NCI-H1694 (cell line): ENCODE data around the gene SIX1.

Experiments
- DNase-seq: peaks from one replicate; lab custom pipeline; 2025; lab: John Stamatoyannopoulos, UW

The SIX1 gene

DNA sequence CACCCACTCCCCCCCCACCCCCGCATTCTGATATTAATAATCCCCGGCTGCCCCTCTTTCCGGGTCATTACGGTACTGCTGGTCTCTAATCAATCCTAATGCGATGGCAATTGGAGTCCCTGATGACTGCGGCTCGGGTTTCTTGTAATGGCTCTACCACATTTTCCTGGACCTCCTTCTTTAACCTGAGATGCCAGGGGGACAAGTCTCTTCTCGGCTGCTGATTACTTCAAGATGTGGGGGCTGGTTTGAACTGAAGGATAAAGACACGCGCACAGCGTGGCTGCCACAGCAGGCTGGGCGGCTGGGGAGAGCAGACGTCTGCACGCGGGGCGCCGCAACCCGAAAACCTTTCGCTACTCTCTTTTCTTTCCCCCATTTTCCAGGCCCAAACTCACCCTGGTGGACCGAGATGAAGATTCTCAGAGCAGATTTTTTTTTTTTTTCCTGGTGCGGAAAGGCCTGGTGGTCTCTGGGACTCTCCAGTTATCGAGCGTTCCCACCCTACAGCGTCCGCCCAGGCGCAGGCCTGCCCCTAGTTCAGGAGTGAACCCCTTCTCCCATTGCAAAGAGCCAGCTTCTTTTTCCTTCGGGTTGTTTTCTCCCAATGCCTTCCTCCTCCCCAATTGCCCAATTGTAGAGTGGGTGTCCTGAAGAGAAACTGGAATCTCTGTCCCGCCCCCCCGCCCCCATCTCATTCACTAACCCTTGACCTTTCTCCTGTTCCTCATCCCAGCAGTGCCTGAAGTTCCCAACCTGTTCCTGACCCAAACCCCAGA, 6.0 kb upstream of the SIX1 start:
- DNase-seq: no peak

DNA sequence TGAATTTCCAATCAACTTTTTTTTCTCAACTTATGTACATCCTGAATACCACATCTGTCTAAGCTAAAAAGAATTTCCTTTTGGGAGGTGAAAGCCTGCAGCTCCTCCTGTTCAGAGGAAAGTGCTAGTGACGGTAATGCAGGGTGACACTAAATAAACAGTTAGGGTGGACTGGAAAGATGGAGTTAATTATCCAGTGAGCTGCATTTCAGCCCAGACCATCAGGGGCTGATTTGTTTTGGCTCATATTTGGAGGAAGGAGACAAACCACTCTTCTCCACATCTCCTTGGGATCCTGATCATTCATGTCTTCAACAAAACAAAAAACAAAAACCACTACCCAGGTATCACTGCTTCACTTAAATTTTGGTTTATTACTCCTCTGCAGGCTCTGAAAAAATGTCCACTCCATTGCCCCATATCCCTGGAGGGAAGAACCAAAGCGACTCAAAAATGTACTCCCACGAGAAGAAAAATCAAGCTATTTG, 5.1 kb upstream of the SIX1 start:
- no peak for DNase-seq

DNA sequence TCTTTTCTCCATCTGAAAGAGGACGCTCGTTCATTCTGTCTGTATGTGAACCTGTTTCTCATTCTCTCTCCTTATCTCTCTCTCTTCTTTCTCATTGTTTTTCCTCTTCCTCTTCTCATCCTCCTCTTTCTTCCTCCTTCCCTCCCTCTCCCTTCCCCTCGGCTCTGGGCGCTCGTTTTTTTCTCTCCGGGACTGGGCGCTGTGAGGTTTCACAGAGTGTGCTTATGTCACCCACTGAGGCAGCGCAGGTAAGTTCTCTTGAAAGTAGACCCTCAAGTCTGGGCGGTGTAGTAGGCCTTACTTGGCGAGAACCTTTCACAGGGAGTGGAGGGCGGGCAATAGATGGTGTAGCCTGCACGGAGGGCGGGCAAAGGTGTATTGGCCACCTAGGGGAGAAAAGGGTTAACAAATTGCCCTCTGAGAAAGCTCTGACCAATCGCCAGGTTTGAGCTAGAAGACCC, 4.5 kb upstream of the SIX1 start:
- DNase-seq: no peak

DNA sequence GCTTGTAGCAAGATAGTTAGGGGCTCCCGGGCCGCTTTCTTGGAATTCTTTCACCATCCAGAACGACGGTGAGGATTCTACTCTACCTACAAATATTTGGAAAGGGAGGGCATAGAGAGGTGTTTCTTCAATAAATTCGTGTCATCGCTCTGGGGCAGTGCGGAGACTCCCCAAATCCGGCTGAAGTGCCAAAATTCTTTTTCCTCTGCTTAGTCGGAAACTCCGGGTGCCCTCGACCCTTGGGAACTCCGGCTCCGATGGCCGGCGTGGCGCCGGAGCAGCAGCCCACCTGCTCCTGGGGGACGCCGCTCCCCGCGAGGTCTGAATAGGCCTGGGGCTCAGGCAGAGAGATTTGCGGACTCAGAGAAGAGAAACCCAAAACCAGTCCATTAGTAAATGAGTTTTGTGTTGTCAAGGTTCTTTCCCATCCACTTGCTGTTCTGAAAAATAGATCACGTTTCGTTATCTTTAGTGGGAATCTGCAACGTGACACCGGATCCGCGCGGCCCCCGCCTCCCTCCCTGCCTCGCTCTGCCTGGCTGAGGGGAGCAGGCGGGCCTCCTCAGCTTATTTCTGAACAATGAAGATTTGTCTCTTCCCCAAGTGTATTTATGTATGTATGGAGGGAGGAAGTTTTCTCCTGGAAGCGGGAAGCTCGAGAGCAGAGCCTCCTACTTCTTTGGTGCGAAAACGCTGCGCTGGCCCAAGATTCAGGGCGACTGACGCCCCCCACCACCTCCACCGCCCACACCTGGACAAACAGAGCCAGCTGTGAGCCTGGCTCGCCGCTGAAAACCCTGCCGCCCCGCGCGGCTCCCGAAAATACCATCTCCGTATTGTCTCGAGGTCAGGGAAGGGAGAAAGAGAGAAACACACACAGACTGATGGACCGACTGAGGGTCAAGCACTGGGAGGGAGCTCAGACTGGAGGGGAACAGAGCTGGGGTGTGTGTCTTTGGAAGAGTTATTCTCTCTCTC, 3.7 kb upstream of the SIX1 start:
- DNase-seq: no peak

DNA sequence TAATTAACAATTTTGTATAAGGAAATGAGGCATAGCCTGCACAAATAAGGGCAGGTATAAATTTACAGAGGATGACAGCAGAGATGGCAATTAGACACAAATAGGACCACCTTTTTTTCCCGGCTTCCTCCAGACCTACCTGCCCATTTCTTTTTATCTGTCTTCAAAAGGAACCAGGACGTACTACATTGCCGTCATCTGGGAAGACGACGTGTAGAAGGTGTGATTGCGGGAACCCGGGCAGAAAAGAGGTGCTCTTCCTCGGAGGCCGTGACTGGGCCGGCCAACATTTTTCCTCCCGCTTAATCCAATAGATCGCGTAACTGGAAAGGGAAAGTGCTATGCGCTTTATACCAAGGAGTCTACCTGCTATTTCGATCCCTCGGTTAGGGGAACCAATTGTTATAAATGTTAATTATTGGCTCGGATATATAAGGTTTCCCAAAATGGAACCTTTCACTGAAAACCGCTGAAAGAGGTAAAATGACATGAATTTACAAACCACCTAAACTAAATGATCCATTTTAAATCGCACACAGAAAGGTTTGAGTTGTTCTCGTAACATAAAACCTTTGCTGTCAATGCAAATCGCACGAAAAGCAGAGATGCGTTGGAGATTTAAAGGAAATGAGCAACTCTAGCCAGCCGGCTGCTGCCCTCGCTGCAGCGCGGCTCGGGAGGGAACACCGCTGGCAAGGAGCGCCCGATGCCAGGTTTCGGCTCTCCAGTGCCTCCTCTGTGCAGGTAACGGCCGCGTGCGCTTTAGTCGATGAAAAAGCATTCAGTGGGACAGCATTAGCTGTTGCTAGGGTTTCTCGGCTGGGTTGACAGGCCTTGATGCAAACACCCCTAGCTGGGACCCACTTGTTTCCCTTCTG, 2.8 kb upstream of the SIX1 start:
- no peak for DNase-seq

DNA sequence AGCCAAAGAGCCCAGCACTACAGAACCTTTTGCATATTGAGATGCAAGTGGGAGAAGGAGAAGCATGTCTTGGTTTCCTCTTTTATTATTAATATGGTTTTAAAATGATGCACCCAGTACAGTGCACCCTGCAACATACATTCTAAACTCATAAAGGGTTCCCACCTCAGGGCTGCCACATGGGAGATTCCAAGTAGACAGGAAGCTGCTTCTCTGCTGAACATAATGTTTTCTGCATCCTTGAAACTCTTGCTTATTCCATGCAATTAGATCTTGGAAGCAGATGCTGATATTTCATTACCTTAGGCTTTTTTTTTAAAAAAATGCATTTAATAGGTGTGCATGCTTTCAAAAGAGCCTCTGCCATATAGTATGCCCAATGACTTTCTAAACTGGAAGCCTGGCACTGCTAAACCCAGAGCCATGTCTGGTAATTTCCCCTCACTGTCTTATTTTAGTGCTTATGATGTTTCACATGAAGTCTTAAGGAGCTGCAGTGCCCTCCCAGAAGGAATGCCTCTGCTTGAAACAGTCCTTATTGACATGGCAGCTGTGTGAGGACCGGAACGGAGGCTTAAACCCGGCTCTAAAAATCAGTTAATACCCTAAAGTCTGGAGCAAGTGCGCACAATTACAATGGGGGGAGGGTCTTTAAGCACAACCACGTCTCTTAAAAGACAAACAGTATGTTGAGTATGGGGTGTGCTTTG, 2.0 kb upstream of the SIX1 start:
- DNase-seq: no peak

DNA sequence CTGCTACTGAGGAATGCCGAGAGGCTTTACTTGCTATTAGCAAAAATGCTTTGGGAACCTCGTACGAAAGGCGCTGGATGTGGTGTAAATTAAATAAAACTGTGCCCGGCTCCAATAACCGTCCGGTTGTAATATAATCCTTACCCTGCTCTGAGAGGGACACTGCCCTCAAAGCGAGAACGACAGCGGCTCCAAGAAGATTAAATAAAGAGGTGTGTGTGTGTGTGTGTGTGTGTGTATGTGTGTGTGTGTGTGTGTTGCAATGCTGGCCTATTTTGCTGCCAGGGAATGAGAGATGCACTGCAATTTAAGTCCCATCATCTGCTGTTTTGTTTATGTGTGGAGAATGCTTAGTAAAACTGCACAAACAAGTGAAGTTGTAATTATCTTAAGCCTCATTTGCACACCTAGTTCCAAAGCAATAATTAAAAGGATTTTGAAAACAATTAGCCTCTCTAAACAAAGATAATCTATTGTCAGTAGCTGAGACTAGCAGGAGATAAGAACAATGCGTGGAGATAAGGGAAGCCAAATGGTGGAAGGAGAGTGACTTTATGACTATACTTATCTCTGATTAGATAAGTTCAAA, 1.2 kb upstream of the SIX1 start:
- DNase-seq: no peak

DNA sequence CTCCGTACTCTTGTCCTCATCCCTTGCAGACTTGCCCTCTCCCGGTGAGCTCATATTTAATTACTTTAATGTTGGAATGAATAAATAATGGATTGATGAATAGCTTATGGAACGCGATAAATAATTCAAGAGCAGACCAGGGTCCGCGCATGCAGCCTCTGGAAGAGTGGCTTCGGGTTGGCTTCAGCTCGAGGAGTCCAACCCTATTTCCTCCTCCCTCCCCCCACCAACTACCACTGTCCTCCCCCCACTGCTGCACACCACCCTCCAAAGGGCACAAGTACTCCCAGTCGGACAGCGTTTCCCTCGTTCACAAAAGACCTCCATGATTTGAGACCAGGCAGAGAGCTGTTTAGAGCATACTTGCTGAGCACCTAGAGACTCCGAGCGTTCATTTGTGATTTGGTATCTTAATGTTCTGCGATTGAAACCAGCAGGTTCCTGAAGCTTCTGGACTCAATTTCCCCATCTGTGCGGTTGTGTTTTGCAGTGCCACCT, 647 bp upstream of the SIX1 start:
- no peak for DNase-seq

DNA sequence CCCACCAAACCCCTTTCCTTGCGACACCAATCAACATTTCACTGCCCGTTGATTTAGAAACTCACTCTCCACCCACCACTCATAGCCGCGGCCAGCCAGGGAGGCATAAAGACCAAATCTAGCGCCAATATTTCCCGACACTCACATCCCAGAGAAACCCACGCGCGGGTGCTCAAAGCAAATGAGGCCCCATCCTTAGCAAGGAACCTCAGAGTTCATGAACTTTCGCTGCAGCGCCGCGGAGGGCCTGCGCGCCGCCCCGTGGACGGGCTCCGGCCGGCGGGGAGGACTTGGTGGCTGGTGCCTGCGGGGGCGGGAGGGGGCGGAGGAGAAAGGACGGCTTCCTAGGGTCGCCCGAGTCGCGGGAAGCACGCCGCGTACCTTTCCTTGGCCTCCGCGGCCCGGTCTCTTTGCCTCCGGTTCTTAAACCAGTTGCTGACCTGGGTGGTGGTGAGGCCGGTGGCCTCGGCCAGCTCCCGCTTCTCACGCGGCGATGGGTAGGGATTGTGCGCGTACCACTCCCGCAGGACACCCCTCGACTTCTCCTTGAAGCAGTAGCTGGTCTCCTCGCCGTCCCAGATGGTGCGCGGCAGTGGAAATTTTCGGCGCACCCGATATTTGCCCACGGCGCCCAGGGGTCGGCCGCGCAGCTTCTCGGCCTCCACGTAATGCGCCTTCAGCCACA, 886 bp downstream of the SIX1 start:
- DNase-seq: no peak

DNA sequence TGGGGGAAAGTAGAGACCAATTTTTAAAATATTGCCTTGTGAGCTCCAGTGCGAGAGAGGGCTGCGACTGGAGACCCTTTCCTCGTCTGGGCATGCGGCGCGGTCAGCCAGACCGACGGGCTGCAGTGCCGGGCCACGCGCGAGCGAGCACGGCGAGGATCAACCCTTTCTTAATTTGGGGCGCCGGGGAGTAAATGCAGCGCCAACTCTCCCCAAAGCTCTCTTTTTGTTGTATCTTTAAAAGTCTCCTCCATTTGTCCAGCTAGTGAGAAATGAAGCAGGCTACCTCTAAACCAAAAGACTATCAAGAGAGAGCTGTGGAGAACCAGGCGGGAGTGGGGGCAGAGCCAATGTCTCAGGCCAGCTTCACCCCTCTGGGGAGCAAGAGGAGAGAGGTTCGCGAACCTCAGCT, 1.4 kb downstream of the SIX1 start:
- DNase-seq: no peak

DNA sequence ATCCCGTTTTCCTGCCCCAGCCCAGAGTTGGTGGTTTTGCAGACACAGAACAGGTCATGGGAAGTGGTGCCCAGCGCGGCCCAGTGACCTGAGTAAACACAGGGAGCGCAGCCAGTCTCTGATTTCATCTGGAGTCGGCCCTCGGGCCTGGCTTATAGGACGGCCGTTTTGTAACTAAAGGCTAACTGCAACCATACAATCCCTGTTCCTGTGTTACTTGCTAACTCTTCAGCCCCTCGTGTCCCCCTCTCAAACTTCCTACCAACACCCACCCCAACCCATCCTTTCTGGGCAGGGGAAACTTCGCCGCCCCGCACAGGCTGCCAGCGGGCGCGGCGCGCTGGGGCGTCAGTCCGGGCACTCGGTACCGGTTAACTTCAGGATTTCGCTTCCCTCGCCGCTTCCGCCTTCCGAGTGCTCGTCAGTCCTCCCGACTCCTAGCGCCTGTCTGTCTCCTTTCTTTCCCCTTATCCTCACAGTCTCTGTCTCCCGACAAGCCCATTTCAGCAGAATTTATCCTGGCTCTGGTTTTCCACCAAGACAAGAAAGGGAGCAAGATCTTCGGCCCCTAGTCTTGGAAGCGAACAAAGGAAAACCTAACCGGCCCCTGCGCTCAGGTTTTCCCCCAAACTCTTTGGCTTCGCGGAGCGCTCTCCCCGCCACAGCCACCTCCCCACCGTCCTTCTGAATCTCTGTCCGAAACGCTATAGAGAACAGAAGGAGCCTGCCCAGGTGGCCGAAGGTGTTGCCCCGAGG, 2.0 kb downstream of the SIX1 start:
- DNase-seq: no peak

DNA sequence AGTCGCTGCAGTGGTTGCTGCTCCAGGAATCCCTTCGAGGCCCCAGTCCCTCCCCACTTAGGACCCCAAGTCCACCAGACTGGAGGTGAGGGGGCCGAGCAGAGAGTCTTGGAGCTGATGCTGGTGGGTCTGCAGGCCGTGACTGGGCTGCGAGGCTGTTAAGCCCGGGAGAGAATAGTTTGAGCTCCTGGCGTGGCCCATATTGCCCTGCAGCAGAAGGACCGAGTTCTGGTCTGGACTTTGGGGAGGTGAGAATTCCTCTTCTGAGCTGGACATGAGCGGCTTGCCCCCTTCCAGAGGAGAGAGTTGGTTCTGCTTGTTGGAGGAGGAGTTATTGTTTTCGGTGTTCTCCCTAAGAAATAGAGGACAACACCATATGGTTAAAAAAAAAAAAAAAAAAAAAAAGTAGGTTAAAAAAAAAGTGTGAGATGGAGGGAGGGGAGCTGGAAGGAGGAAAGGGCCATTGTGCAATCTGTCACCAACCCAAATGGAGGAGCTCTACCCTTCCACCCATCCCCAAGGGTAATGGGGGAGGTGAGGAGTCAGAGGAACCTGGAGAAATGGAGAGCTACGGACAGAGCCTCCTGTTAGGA, 3.0 kb downstream of the SIX1 start:
- peak; percentile 60 for DNase-seq

DNA sequence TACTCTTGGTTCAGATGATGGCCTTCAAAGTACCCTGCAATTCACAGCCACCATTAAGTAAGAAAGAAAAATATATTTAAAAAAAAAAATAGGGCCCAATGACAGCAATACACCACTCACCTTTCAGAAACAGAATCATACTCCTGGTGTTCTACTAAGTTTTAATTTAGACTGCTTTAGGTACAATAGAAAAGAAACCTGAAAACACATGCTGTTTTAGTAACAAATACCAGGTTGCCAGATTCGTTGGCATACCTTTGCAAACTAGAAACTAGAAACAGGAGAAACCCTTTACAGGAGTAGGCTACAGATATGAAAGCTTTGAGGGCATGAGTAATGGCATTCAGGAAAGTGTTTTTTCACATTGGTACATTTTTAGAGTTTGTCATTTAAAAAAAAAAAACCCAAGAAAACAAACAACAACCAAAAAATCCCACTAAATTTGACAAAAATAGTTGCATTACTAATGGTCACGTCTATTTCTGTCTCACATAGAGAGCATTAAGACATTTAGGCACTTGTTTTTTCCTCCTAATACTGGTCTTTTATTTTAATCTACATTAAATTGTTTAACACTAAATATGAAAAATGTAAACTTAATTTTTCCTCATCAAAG, 4.0 kb downstream of the SIX1 start:
- no peak for DNase-seq

DNA sequence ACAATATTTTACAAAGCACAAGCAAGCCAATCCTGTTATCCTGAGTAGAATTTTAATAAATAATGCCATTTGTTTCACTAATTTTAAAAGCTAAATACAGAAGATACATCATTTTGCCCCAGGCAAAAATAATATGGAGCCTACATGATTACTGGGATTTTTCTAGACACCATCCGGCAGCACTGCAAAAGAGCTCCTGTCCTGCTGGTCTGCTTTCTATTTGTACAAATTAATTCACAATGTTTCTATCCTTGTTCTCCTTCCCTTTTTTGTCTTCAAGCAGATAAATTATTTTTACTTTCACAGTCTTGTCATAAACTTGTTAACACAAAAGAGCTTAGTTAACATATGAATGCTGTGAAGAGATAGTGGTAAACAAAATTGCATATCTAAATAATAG, 4.6 kb downstream of the SIX1 start:
- no peak for DNase-seq

DNA sequence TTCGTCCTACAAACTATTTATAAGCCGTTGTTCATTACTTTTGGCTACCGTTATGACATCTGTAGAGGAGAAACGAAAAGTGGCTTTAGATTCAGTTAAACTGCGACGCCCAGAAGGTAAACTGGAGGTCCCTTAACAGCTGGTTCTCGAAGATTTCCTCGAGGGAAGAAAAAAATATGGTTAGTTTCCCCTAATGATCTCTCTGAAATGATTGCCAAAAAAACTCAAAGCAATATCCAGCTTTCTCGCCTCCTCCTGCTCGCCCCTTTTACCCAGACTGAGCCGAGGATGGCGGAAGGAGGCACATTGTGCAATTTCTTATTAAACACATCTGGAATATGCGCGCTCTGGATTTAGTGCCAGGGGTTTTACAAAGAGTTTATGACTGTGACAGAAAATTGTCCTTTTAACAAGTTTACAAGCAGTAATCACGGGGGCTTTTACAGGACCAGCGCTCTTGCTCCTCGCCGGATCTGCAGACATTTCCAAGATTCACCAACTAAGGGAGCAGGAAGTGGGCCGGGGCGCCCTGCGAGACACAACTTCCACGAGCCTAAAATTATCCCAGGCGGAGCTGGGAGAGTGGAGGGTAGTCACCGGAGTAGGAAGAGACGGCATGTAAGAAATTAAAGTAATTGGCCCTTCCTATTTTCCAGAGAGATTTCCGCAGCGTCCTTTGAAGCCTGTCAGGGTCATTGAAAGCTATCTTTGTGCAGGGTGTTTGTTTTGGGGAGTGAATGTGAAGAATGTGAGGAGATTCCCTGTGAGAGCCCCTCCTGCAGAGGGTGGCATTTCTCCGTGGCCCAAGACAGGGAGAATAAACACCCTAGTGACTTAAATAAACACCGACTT, 5.6 kb downstream of the SIX1 start:
- DNase-seq: no peak

DNA sequence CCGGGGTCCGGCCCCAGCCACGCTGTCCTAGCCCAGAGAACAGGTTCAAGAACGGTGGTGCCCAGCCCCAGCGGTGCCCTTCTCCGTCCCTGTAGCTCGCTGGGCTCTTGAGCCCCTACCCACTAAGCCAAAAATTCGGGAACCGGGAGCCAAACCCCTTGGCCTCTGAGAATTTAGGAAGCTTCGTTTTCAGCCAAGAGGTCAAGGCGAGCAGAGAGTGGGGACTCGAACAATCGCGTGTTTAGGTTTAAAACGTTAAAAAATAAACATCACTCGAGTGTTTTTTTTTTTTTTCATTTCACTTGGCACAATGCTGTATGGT, 6.2 kb downstream of the SIX1 start:
- DNase-seq: no peak

DNA sequence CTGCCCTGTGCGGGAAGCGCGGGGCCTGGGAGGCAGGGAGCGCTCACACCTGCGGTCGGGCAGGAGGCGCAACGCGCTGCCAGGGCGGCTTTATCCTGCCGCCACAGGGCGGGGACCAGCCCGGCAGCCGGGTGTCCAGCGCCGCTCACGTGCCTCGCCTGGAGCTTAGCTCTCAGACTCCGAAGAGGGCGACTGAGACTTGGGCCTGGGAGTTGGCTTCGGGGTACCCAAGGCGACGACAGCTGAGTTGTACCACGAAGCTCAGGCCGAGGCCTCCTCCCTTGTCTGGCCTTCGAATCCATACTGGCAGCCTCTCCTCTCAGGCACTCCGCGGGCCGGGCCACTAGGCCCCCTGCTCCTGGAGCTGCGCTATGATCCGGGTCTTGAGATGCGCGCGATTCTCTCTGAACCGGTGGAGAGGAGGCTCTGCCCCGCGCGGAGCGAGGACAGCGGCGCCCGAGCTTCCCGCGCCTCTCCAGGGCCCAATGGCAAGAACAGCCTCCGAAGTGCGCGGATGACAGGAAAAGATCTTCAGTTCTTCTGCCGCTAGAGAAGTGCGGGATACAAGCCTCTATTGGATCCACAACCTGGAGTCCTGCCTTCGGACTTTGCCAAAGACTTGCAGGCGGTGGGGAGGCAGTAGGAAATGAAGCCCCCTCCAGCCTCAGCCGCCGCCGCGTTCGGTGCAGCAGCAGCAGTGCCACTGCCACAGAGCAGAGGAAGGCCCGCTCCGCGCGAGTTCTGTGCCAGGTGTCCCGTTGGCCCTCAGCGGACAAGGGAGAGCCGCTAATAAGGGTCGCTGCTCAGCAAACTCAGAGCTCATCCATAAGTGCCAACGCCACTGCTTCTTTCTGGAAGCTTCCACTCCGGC, 6.8 kb downstream of the SIX1 start:
- DNase-seq: no peak
